ENCODE measurements around the gene USP22. TPM values are rescaled to one million over a fixed set of nuclear protein-coding genes. Genes with fewer than 3 reads are reported as not detected.

USP22 gene
- polyA plus RNA-seq, 1 donor, result 103 TPM

- H3K4me3 ChIP-seq (ENCODE audit: low read length), result no peak overlapping the region
- H3K9me3 ChIP-seq (ENCODE audit: control insufficient read depth, low read depth, low read length), result no peaks in the 10 kb centered on the region
- no peaks in the 10 kb centered on the region for H3K4me1 ChIP-seq (ENCODE audit: control insufficient read depth, insufficient read depth, low read length)
- no peaks in the 10 kb centered on the region for H3K36me3 ChIP-seq (ENCODE audit: control insufficient read depth, insufficient read depth, low read length)
- no peak for DNase-seq
- 89% methylated on average over 4 of the region's 11 CpGs for WGBS (ENCODE audit: insufficient coverage, low lambda C conversion rate)
- no peak overlapping the region for H3K27ac ChIP-seq (ENCODE audit: low read length)
- peaks cover 2% of the 10 kb centered on the region for H3K27me3 ChIP-seq (ENCODE audit: control insufficient read depth, insufficient read depth, low read length)
Measured at GRCh38 chr17:21078016-21078780, 35.4 kb upstream of the USP22 start.

DNA sequence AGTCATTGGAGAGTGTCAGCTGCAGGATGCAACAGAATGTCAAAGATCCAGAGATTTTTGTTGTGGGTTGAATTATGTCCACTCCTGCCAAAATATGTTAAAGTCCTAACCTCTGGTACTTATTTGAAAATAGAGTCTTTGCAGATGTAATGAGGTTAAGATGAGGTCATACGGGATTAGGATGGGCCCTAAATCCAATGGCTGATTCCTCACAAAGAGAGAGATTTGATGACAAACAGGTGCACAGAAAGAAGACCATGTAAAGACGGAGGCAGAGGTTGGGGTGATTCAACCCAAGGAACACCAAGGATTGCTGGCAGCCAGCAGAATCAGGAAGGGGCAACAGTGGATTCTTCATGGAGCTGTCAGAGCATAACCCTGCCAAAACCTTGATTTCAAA is 34.5 kb upstream of the USP22 start:
- Histone ChIP-seq H3K4me1 (ENCODE audit: control insufficient read depth, insufficient read depth, low read length) (no peaks in the 10 kb centered on the region), H3K27ac (ENCODE audit: low read length) (no peak overlapping the region), H3K4me3 (ENCODE audit: low read length) (no peak overlapping the region), H3K36me3 (ENCODE audit: control insufficient read depth, insufficient read depth, low read length) (no peaks in the 10 kb centered on the region), H3K27me3 (ENCODE audit: control insufficient read depth, insufficient read depth, low read length) (peaks cover 2% of the 10 kb centered on the region), H3K9me3 (ENCODE audit: control insufficient read depth, low read depth, low read length) (no peaks in the 10 kb centered on the region)
- DNase-seq, result no peak
- WGBS (ENCODE audit: insufficient coverage, low lambda C conversion rate), result 100% methylated on average over 1 of the region's 2 CpGs

GRCh38 chr17:21076242-21076641 is 33.4 kb upstream of the USP22 start:
- no peak for DNase-seq
- H3K4me1 ChIP-seq (ENCODE audit: control insufficient read depth, insufficient read depth, low read length), result no peaks in the 10 kb centered on the region
- no peaks in the 10 kb centered on the region for H3K36me3 ChIP-seq (ENCODE audit: control insufficient read depth, insufficient read depth, low read length)
- peaks cover 2% of the 10 kb centered on the region for H3K27me3 ChIP-seq (ENCODE audit: control insufficient read depth, insufficient read depth, low read length)
- H3K9me3 ChIP-seq (ENCODE audit: control insufficient read depth, low read depth, low read length), result no peaks in the 10 kb centered on the region
- H3K4me3 ChIP-seq (ENCODE audit: low read length), result no peak overlapping the region
- WGBS (ENCODE audit: insufficient coverage, low lambda C conversion rate), result no CpG with 5 or more reads among the region's 3 CpGs
- H3K27ac ChIP-seq (ENCODE audit: low read length), result no peak overlapping the region

GRCh38 chr17:21075739-21076085 is 32.9 kb upstream of the USP22 start:
- Histone ChIP-seq H3K36me3 (ENCODE audit: control insufficient read depth, insufficient read depth, low read length) (no peaks in the 10 kb centered on the region), H3K9me3 (ENCODE audit: control insufficient read depth, low read depth, low read length) (no peaks in the 10 kb centered on the region), H3K4me1 (ENCODE audit: control insufficient read depth, insufficient read depth, low read length) (no peaks in the 10 kb centered on the region), H3K4me3 (ENCODE audit: low read length) (no peak overlapping the region), H3K27ac (ENCODE audit: low read length) (no peak overlapping the region), H3K27me3 (ENCODE audit: control insufficient read depth, insufficient read depth, low read length) (peaks cover 2% of the 10 kb centered on the region)
- no peak for DNase-seq
- WGBS (ENCODE audit: insufficient coverage, low lambda C conversion rate), result 69% methylated on average over 5 of the region's 11 CpGs

- no CpG with 5 or more reads among the region's 11 CpGs for WGBS (ENCODE audit: insufficient coverage, low lambda C conversion rate)
- no peak for DNase-seq
- no peaks in the 10 kb centered on the region for H3K36me3 ChIP-seq (ENCODE audit: control insufficient read depth, insufficient read depth, low read length)
- no peaks in the 10 kb centered on the region for H3K4me1 ChIP-seq (ENCODE audit: control insufficient read depth, insufficient read depth, low read length)
- no peaks in the 10 kb centered on the region for H3K9me3 ChIP-seq (ENCODE audit: control insufficient read depth, low read depth, low read length)
- H3K27ac ChIP-seq (ENCODE audit: low read length), result no peak overlapping the region
- H3K27me3 ChIP-seq (ENCODE audit: control insufficient read depth, insufficient read depth, low read length), result no peaks in the 10 kb centered on the region
- H3K4me3 ChIP-seq (ENCODE audit: low read length), result no peak overlapping the region
Measured at GRCh38 chr17:21072745-21073197, 30.0 kb upstream of the USP22 start.

GRCh38 chr17:21066394-21066793 is 23.6 kb upstream of the USP22 start:
- no peaks in the 10 kb centered on the region for H3K27me3 ChIP-seq (ENCODE audit: control insufficient read depth, insufficient read depth, low read length)
- no peak overlapping the region for H3K27ac ChIP-seq (ENCODE audit: low read length)
- no peak overlapping the region for H3K4me3 ChIP-seq (ENCODE audit: low read length)
- H3K9me3 ChIP-seq (ENCODE audit: control insufficient read depth, low read depth, low read length), result no peaks in the 10 kb centered on the region
- no CpG with 5 or more reads among the region's 2 CpGs for WGBS (ENCODE audit: insufficient coverage, low lambda C conversion rate)
- H3K4me1 ChIP-seq (ENCODE audit: control insufficient read depth, insufficient read depth, low read length), result no peaks in the 10 kb centered on the region
- DNase-seq, result no peak
- H3K36me3 ChIP-seq (ENCODE audit: control insufficient read depth, insufficient read depth, low read length), result no peaks in the 10 kb centered on the region

DNA sequence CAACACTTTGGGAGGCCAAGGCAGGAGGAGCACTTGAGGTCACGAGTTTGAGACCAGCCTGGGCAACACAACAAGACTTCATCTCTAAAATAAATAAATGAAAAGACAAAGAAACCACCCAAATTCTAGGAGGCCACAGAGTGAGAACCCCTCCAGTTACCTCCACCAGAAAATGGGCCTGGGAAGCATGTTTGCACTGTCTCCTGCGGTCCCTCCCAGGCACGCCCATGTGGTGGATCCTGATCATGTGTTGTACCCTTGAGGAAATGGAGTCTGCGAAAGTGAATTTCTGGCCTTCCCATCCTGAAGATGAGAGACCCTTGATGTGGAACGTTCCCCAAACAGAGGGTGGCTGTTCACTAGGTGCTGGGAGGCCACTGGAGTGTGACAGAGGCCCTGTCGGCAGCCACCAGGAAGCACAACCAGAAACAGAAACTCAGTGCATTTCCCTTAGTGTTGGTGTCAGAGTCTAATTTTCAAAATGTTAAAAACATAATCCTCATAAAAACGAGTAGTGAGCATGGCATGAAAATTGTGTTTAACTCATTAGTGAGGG is 19.2 kb upstream of the USP22 start:
- WGBS (ENCODE audit: insufficient coverage, low lambda C conversion rate), result 33% methylated on average over 1 of the region's 7 CpGs
- Histone ChIP-seq H3K36me3 (ENCODE audit: control insufficient read depth, insufficient read depth, low read length) (no peaks in the 10 kb centered on the region), H3K9me3 (ENCODE audit: control insufficient read depth, low read depth, low read length) (no peaks in the 10 kb centered on the region), H3K27me3 (ENCODE audit: control insufficient read depth, insufficient read depth, low read length) (no peaks in the 10 kb centered on the region), H3K27ac (ENCODE audit: low read length) (no peak overlapping the region), H3K4me3 (ENCODE audit: low read length) (no peak overlapping the region), H3K4me1 (ENCODE audit: control insufficient read depth, insufficient read depth, low read length) (no peaks in the 10 kb centered on the region)
- DNase-seq, result no peak

DNA sequence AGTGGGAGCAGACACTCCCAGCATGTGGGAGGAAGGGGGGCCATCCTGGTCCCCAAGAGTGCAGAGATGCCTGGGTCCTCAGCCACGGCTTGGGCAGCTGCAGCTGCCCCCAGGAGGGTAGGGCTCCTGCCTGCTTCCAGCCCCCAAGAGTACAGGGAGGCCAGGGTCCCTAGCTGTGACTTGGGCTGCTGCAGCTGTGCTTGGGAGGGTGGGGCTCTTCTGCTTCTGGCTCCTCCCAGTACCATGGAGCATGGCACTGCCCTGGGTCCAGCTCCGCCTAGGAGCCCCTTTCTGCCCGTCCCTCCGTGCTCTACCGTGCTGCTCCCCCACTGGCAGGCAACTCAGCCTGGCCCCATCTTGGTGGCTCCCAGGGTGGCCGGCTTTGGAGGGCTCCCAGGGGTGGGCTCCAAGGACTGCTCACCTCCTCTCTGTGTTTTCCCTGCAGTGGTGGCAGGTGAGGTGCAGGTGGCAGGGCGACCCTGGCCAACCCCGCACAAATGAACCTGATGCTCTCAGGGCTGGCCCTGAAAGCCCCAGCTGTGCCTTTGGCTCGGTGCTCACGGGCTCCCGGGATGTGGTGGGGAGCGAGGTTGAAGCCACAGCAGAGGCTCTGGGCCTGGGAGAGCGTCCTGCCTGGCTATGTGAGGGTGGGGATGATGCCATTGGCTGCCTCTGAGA is 18.5 kb upstream of the USP22 start:
- no peaks in the 10 kb centered on the region for H3K36me3 ChIP-seq (ENCODE audit: control insufficient read depth, insufficient read depth, low read length)
- no CpG with 5 or more reads among the region's 13 CpGs for WGBS (ENCODE audit: insufficient coverage, low lambda C conversion rate)

DNA sequence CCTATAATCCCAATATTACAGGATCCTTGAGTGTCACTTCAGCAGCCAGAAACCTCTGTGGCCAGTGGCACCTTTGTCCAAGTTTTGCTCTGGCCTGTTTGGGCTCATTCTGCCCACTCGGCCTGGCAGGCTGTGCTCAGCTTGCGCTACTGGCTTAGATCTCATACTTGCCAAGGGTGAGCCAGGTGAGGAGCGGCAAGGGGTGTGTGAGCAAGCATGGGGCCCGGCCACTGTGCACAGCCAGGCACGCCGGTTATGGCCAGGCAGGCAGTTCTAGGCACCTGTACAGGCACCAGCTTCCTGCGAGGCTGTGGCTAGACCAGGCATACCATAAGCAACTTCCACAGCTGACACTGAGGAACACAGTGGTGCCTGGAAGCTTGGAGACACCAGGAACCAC is 16.9 kb upstream of the USP22 start:
- H3K27ac ChIP-seq (ENCODE audit: low read length), result no peak overlapping the region
- no peaks in the 10 kb centered on the region for H3K4me1 ChIP-seq (ENCODE audit: control insufficient read depth, insufficient read depth, low read length)
- no peaks in the 10 kb centered on the region for H3K36me3 ChIP-seq (ENCODE audit: control insufficient read depth, insufficient read depth, low read length)
- WGBS (ENCODE audit: insufficient coverage, low lambda C conversion rate), result no CpG with 5 or more reads among the region's 7 CpGs
- no peak overlapping the region for H3K4me3 ChIP-seq (ENCODE audit: low read length)
- no peak for DNase-seq
- H3K9me3 ChIP-seq (ENCODE audit: control insufficient read depth, low read depth, low read length), result no peaks in the 10 kb centered on the region
- H3K27me3 ChIP-seq (ENCODE audit: control insufficient read depth, insufficient read depth, low read length), result no peaks in the 10 kb centered on the region

More for the DNA sequence above, 18.5 kb upstream of the USP22 start:
- H3K4me3 ChIP-seq (ENCODE audit: low read length), result no peak overlapping the region
- no peak for DNase-seq
- H3K27ac ChIP-seq (ENCODE audit: low read length), result no peak overlapping the region
- H3K4me1 ChIP-seq (ENCODE audit: control insufficient read depth, insufficient read depth, low read length), result no peaks in the 10 kb centered on the region
- no peaks in the 10 kb centered on the region for H3K9me3 ChIP-seq (ENCODE audit: control insufficient read depth, low read depth, low read length)
- no peaks in the 10 kb centered on the region for H3K27me3 ChIP-seq (ENCODE audit: control insufficient read depth, insufficient read depth, low read length)

DNA sequence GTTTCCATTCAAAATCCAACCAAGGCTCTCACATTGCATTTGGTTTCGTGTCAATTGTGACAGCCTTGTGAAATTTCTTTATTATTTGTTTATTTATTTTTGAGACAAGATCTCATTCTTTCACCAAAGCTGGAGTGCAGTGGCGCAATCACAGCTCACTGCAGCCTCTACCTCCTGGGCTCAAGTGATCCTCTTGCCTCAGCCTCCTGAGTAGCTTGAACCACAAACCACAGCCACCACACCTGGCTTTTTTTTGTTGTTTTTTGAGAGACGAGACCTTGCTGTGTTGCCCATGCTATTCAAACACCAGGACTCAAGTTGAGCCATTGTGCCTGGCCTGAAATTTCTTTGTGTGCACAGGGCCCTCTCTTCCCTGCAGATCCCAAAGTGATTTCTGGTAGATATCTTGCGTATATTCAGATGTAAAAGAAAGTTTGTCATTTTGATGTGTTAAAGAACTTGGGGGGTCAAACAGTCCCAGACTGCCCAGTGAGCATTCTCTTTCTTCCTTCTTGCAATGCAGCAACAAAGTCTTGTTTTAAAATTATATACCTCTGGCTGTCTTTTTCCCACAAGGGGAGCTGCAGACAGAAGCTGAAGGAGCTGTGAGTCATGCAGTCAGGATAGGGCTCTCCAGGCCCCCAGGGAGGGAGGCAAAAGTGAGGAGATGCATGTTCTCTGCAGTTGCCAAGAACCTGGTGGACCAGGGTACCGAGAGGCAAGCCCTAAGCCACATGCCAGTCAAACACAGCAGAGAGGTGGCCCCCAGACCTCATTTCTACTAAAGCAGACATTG is 15.5 kb upstream of the USP22 start:
- no peaks in the 10 kb centered on the region for H3K36me3 ChIP-seq (ENCODE audit: control insufficient read depth, insufficient read depth, low read length)
- H3K27me3 ChIP-seq (ENCODE audit: control insufficient read depth, insufficient read depth, low read length), result no peaks in the 10 kb centered on the region
- no peak overlapping the region for H3K4me3 ChIP-seq (ENCODE audit: low read length)
- no peaks in the 10 kb centered on the region for H3K9me3 ChIP-seq (ENCODE audit: control insufficient read depth, low read depth, low read length)
- no peaks in the 10 kb centered on the region for H3K4me1 ChIP-seq (ENCODE audit: control insufficient read depth, insufficient read depth, low read length)
- H3K27ac ChIP-seq (ENCODE audit: low read length), result no peak overlapping the region
- no peak for DNase-seq
- 100% methylated on average over 1 of the region's 5 CpGs for WGBS (ENCODE audit: insufficient coverage, low lambda C conversion rate)
